ENCODE measurements around the gene GSTT2B. TPM values are rescaled to one million over a fixed set of nuclear protein-coding genes. Genes with fewer than 3 reads are reported as not detected.

Gene GSTT2B
- total RNA-seq, 4 donors from 2014 or later: 1.7 to 7.5 (median 3.5) TPM

DNA sequence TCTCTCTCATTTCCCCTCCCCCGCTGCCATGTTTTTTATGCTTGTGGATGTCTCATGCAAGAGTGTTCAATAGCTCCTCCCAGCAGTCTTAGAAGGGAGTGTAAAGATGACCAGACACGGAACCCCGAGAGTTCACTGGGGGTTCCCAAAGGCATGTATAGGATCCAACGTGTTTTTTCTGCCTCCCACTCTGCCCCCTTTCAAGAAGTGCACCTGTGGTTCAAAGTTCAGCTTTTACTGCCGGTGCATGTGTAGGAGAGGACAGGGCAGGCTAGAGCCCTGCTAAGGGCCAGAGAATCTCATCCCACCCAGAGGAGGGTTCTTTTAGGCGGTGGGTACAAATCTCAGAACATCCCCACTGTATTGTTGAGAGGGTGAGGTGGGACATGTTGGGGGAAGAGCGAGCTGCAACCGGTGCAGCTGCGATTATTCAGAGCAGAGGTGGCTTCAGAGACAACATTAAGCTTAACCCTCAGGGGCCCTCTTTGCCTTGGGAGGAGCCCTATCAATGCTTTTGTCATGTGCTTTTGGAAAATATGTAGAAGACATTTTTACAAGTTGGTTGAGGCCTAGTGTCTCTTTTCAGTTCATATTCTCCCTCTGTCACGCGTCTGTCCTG lies 52.3 kb downstream of the GSTT2B start:
- TF ChIP-seq, protein P1, sequence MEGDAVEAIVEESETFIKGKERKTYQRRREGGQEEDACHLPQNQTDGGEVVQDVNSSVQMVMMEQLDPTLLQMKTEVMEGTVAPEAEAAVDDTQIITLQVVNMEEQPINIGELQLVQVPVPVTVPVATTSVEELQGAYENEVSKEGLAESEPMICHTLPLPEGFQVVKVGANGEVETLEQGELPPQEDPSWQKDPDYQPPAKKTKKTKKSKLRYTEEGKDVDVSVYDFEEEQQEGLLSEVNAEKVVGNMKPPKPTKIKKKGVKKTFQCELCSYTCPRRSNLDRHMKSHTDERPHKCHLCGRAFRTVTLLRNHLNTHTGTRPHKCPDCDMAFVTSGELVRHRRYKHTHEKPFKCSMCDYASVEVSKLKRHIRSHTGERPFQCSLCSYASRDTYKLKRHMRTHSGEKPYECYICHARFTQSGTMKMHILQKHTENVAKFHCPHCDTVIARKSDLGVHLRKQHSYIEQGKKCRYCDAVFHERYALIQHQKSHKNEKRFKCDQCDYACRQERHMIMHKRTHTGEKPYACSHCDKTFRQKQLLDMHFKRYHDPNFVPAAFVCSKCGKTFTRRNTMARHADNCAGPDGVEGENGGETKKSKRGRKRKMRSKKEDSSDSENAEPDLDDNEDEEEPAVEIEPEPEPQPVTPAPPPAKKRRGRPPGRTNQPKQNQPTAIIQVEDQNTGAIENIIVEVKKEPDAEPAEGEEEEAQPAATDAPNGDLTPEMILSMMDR (IDR thresholded peaks at IDR 0.05; ENCODE audit: low read depth): no peak

Other genes starting within 250 kb of the GSTT2B start
- gene ZNF70, start 210.1 kb downstream of the GSTT2B start, total RNA-seq: 1 to 10 TPM; 2.9 to 7.0 (median 3.7) TPM
- gene VPREB3, start 206.8 kb downstream of the GSTT2B start, total RNA-seq: 1 to 10 TPM in 1 of 4 donors, not detected in 3; 6.8 TPM
- not detected for gene C22orf15, start 198.2 kb downstream of the GSTT2B start, total RNA-seq
- gene CHCHD10, start 193.2 kb downstream of the GSTT2B start, total RNA-seq: 10 to 100 TPM in 3 of 4 donors, 1 to 10 TPM in 1; 9.3 to 84.6 (median 26.6) TPM
- gene MMP11, start 188.3 kb downstream of the GSTT2B start, total RNA-seq: 1 to 10 TPM; 2.1 to 2.8 (median 2.2) TPM
- gene SMARCB1, start 174.2 kb downstream of the GSTT2B start, total RNA-seq: 10 to 100 TPM; 26.3 to 84.2 (median 37.5) TPM
- 1 to 10 TPM in 1 of 4 donors, under 1 TPM in 1, not detected in 2; 0.22 to 1.5 TPM for gene DERL3, start 122.2 kb downstream of the GSTT2B start, total RNA-seq
- gene SLC2A11, start 103.3 kb downstream of the GSTT2B start, total RNA-seq: 10 to 100 TPM in 1 of 4 donors, 1 to 10 TPM in 3; 4.8 to 10.2 (median 5.5) TPM
- 100 to 1,000 TPM in 3 of 4 donors, 10 to 100 TPM in 1; 58.8 to 202 (median 128) TPM for gene MIF, start 66.8 kb downstream of the GSTT2B start, total RNA-seq
- gene DDTL, start 5.7 kb upstream of the GSTT2B start, total RNA-seq: under 1 TPM in 3 of 4 donors, not detected in 1; 0.65 to 0.94 (median 0.88) TPM
- 100 to 1,000 TPM in 2 of 4 donors, 10 to 100 TPM in 2; 94.9 to 211 (median 111) TPM for gene DDT, start 13.2 kb upstream of the GSTT2B start, total RNA-seq
- gene GSTT2, start 18.9 kb upstream of the GSTT2B start, total RNA-seq: not detected
- not detected for gene GSTT4, start 44.3 kb upstream of the GSTT2B start, total RNA-seq
- 10 to 100 TPM; 22.5 to 50.9 (median 31.9) TPM for gene CABIN1, start 50.1 kb upstream of the GSTT2B start, total RNA-seq
- 1 to 10 TPM in 3 of 4 donors, under 1 TPM in 1; 0.82 to 2.4 (median 2.0) TPM for gene SUSD2, start 220.3 kb upstream of the GSTT2B start, total RNA-seq